A204.1 (cell line): ENCODE data around the gene CCDC47.

Source experiments
- FAIRE-seq: peaks from 2 replicates; lab custom pipeline; 2012; peaks lifted over from hg19 to GRCh38; lab: Jason Lieb, UNC

Gene CCDC47

GRCh38 chr17:63697341-63698286 lies 75.8 kb downstream of the CCDC47 start:
- FAIRE-seq: no peak

- FAIRE-seq: no peak
Observed at GRCh38 chr17:63696381-63696961, 76.9 kb downstream of the CCDC47 start.

- FAIRE-seq: no peak
Observed at GRCh38 chr17:63695889-63696288, 77.5 kb downstream of the CCDC47 start.
